Heart right ventricle (tissue), 16 donors: ENCODE data around the gene FCSK. TPM values are rescaled to one million over a fixed set of nuclear protein-coding genes. Genes with fewer than 3 reads are reported as not detected.
A peak's percentile ranks its signal among the peaks of the same experiment; 100 is the strongest.

Source experiments
- ATAC-seq, 8 donors: fragments of 200-7000 bp; cut with Tn5 transposase; one replicate each; pipeline ENCODE4 v1.9.1; 2020; ENCODE audit warnings: mild to moderate bottlenecking in 8 of 8, moderate library complexity in 8 of 8, moderate number of reproducible peaks in 1 of 8
- DNase-seq, 2 donors: peaks; one replicate each; pipeline ENCODE4 v3.0.0-alpha.2; 2020
- H3K27ac ChIP-seq, 10 donors: fragments of 200-600 bp; sonication (generic) in 2 of 10; one replicate each; pipeline versions ENCODE4 v1.5.0 to v1.8.0; 2020 to 2022; ENCODE audit warnings: mild to moderate bottlenecking in 3 of 10
- H3K27me3 ChIP-seq, 7 donors: fragments of 200-600 bp; one replicate each; pipeline ENCODE4 v1.8.0; 2021 to 2022; ENCODE audit warnings: mild to moderate bottlenecking in 2 of 7
- H3K36me3 ChIP-seq, 9 donors: fragments of 200-600 bp; sonication (generic) in 1 of 9; one replicate each; pipeline versions ENCODE4 v1.5.0 to v1.8.0; 2020 to 2022; ENCODE audit warnings: mild to moderate bottlenecking in 2 of 9
- H3K4me1 ChIP-seq, 9 donors: fragments of 200-600 bp; sonication (generic) in 1 of 9; one replicate each; pipeline versions ENCODE4 v1.5.0 to v1.8.0; 2020 to 2022; ENCODE audit warnings: mild to moderate bottlenecking in 4 of 9
- H3K4me3 ChIP-seq, 10 donors: fragments of 200-600 bp; sonication (generic) in 2 of 10; one replicate each; pipeline versions ENCODE4 v1.5.0 to v1.8.0; 2020 to 2022; ENCODE audit warnings: mild to moderate bottlenecking in 7 of 10, moderate library complexity in 2 of 10
- H3K9me3 ChIP-seq, 11 donors: fragments of 200-600 bp in 10 of 11; sonication (generic) in 2 of 11; one replicate each; pipeline versions ENCODE4 v1.5.0 to v1.8.0; 2013 to 2022; ENCODE audit warnings: mild to moderate bottlenecking in 2 of 11, control low read depth in 1 of 11, moderate library complexity in 1 of 11
- CTCF ChIP-seq, 9 donors: fragments of 200-600 bp; sonication (generic) in 2 of 9; IDR thresholded peaks; one replicate each; pipeline versions ENCODE4 v1.5.0 to v1.8.0; 2021 to 2022; ENCODE audit warnings: antibody characterized with exemption in 9 of 9, mild to moderate bottlenecking in 5 of 9, moderate library complexity in 1 of 9
- WGBS, 2 donors: extraction: QIAGEN DNeasy Blood & Tissue Kit; methylation state at CpG; one replicate each; pipeline ENCODE4 v1.1.7; 2013; ENCODE audit warnings: inconsistent platforms in 1 of 2; 5-methylcytosine and 5-hydroxymethylcytosine counted together
- intact Hi-C, 10 donors: fragments of 100-400 bp; cut with DNase I; formaldehyde crosslinking; loops; one replicate each; pipeline versions ENCODE4 v1.11.1 to v1.14.2; 2022
- polyA plus RNA-seq, 2 donors: library from polyadenylated mRNA; stranded (reverse); fragments of 200-250 nt; gene quantifications; one replicate each; pipeline ENCODE4 v1.2.3, GENCODE V29; 2013
- total RNA-seq, 10 donors: library from RNA; stranded (reverse); fragmentation: NEBNext Ultra II Directional in 3 of 10; extraction: Animal tissue kit (Norgen Biotek cat#: 25700) in 3 of 10; gene quantifications; one replicate each; pipeline versions ENCODE4 v1.2.1 to v1.2.4, GENCODE V29; 2021 to 2023
- donor health status: Arrhythmogenic right ventricular cardiomyopathy.
- donor health status: ischemic (EF 13 %, LVEDD 7.1; RV severe dilation, severe dysfunction).
- donor health status: healthy with polysubstance abuse.
- donor health status: DM: no; HTN: yes; CAD: no.
- donor health status: DM: no; HTN: no; CAD: no.
- donor health status: ischemic (EF 25% LVEDD 6.9; RV normal size, moderate dysfunction).
- donor health status: ischemic (EF 25% LVEDD 5.7; RV mildly dilated, moderate dysfunction).
- donor health status: healthy.
- donor health status: DM: yes; HTN: yes; CAD: no.
- donor health status: Ischemic cardiomyopathy.
- donor health status: ischemic (EF 35%, LVEDD 5.7; RV mildly dilated, moderate dysfunction).
- donor health status: nonischemic (EF 11% LVEDD 7.7; RV severe dilation, severe dysfunction).
- donor health status: DM: yes; HTN: yes; CAD: no.
- donor health status: PGD.
- donor health status: ischemic (EF 29% LVEDD 5.4; RV normal size, mild dysfunction).
- donor health status: nonischemic (EF 23%, LVEDD 6.1; RV moderate dilation, normal function).

FCSK gene
- total and polyA plus RNA-seq, 12 donors, result 6.3 to 15.4 (median 9.0) TPM

GRCh38 chr16:70453117-70453891 is 1.1 kb upstream of the FCSK start:
- H3K27me3 ChIP-seq, result peaks cover 0 to 12% (median 0%) of the 10 kb centered on the region in 7 donors
- peaks cover 0 to 5% (median 0%) of the 10 kb centered on the region in 9 donors for H3K36me3 ChIP-seq
- 94 to 98% methylated on average over 11 of the region's 11 CpGs for WGBS, 2 donors
- peak overlapping the region; percentile 84 to 100 (median 93) for H3K4me3 ChIP-seq
- peaks cover 0 to 22% (median 17%) of the 10 kb centered on the region in 9 donors for H3K4me1 ChIP-seq
- TF ChIP-seq CTCF (IDR thresholded peaks at IDR 0.05), result no peak
- DNase-seq, result no peak
- no peaks in the 10 kb centered on the region for H3K9me3 ChIP-seq
- no peak for ATAC-seq
- intact Hi-C loops, result loop anchor here in 2 of 10 donors (5.0 kb wide), 1 partner anchor 71 kb away; no protein-coding TSS in a partner anchor
- peak overlapping the region in 7 of 10 donors; percentile 91 to 100 (median 96) for H3K27ac ChIP-seq

GRCh38 chr16:70453892-70454221 is 538 bp upstream of the FCSK start:
- Histone ChIP-seq H3K4me3 (peak overlapping the region; percentile 84 to 100 (median 93)), H3K27ac (peak overlapping the region in 9 of 10 donors; percentile 88 to 100 (median 96)), H3K9me3 (no peaks in the 10 kb centered on the region), H3K27me3 (peaks cover 0 to 12% (median 0%) of the 10 kb centered on the region in 7 donors), H3K36me3 (peaks cover 0 to 8% (median 0%) of the 10 kb centered on the region in 9 donors), H3K4me1 (peaks cover 0 to 22% (median 17%) of the 10 kb centered on the region in 9 donors)
- TF ChIP-seq CTCF (IDR thresholded peaks at IDR 0.05), result no peak
- intact Hi-C loops, result loop anchor here in 3 of 10 donors (1.0 to 5.0 kb wide), 2 partner anchors 72 to 73 kb away; no protein-coding TSS in a partner anchor
- 1% methylated on average over 8 of the region's 8 CpGs for WGBS, 2 donors
- DNase-seq (no peak), ATAC-seq (peak; percentile 4 to 45 (median 28))

- DNase-seq, result no peak
- intact Hi-C loops, result loop anchor here in 1 of 10 donors (5.0 kb wide), 1 partner anchor 64 kb away; no protein-coding TSS in a partner anchor
- TF ChIP-seq CTCF (IDR thresholded peaks at IDR 0.05), result no peak
Measured at GRCh38 chr16:70455910-70456309, 1.5 kb downstream of the FCSK start.

GRCh38 chr16:70457446-70458166 is 3.2 kb downstream of the FCSK start:
- intact Hi-C loops, result loop anchor here in 1 of 10 donors (5.0 kb wide), 1 partner anchor 65 kb away; no protein-coding TSS in a partner anchor
- Histone ChIP-seq H3K36me3 (peaks cover 0 to 15% (median 0%) of the 10 kb centered on the region in 9 donors), H3K4me3 (no peak overlapping the region), H3K27ac (no peak overlapping the region), H3K27me3 (no peaks in the 10 kb centered on the region), H3K9me3 (no peaks in the 10 kb centered on the region), H3K4me1 (peaks cover 0 to 37% (median 24%) of the 10 kb centered on the region in 9 donors)
- WGBS, 2 donors, result 94 to 95% methylated on average over 5 of the region's 5 CpGs
- ATAC-seq (no peak), DNase-seq (no peak)
- TF ChIP-seq CTCF (IDR thresholded peaks at IDR 0.05), result no peak

More at GRCh38 chr16:70455910-70456309, 1.5 kb downstream of the FCSK start:
- Histone ChIP-seq H3K27ac (no peak overlapping the region), H3K27me3 (peaks cover 0 to 8% (median 0%) of the 10 kb centered on the region in 7 donors), H3K9me3 (no peaks in the 10 kb centered on the region), H3K36me3 (peaks cover 0 to 8% (median 0%) of the 10 kb centered on the region in 9 donors), H3K4me3 (peak overlapping the region in 1 of 10 donors; percentile 89), H3K4me1 (peaks cover 0 to 26% (median 17%) of the 10 kb centered on the region in 9 donors)
- ATAC-seq, result no peak
- 89 to 91% methylated on average over 7 of the region's 7 CpGs for WGBS, 2 donors
